SK-N-SH treated with all-trans-retinoic acid at 6 μM for 48 hours (cell line): ENCODE data around the gene COL26A1.

ENCODE experiments used
- ARNTL ChIP-seq: fragments of 450-650 bp; formaldehyde crosslinking; IDR thresholded peaks from 2 replicates; pipeline ENCODE4 v1.5.0; 2020; ENCODE audit warnings: low read depth, mild to moderate bottlenecking, moderate library complexity, borderline replicate concordance
- BACH2 ChIP-seq: fragments of 250-450 bp; sonication (Bioruptor Pico); IDR thresholded peaks from 2 replicates; pipeline ENCODE4 v1.9.0; 2021; ENCODE audit warnings: mild to moderate bottlenecking, borderline replicate concordance
- CREB5 ChIP-seq: fragments of 250-450 bp; sonication (Bioruptor Pico); IDR thresholded peaks from 2 replicates; pipeline ENCODE4 v1.5.1; 2020; ENCODE audit warnings: low read depth, mild to moderate bottlenecking, moderate library complexity
- CSRNP3 ChIP-seq: fragments of 250-450 bp; sonication (Bioruptor Pico); IDR thresholded peaks from 2 replicates; pipeline ENCODE4 v1.5.1; 2021; ENCODE audit warnings: mild to moderate bottlenecking, moderate library complexity
- POU6F1 ChIP-seq: fragments of 250-450 bp; sonication (Bioruptor Pico); IDR thresholded peaks from 2 replicates; pipeline ENCODE4 v1.8.0; 2021; ENCODE audit warnings: low read depth, mild to moderate bottlenecking, moderate library complexity, borderline replicate concordance
- PPARA ChIP-seq: fragments of 250-450 bp; sonication (Bioruptor Pico); IDR thresholded peaks from 2 replicates; pipeline ENCODE4 v1.5.0; 2020; ENCODE audit warnings: mild to moderate bottlenecking, borderline replicate concordance
- RARB ChIP-seq: fragments of 250-450 bp; sonication (Bioruptor Pico); IDR thresholded peaks from 2 replicates; pipeline ENCODE4 v1.8.0; 2021; ENCODE audit warnings: mild to moderate bottlenecking, moderate library complexity
- TCF4 ChIP-seq: fragments of 250-450 bp; sonication (Bioruptor Pico); IDR thresholded peaks from 2 replicates; pipeline ENCODE4 v1.8.0; 2021; ENCODE audit warnings: mild to moderate bottlenecking, moderate library complexity, borderline replicate concordance
- ZC3H10 ChIP-seq: fragments of 250-450 bp; sonication (Bioruptor Pico); IDR thresholded peaks from 2 replicates; pipeline ENCODE4 v1.5.1; 2021; ENCODE audit warnings: mild to moderate bottlenecking, moderate library complexity
- ZFP30 ChIP-seq: fragments of 450-650 bp; formaldehyde crosslinking; IDR thresholded peaks from 2 replicates; pipeline ENCODE4 v1.5.0; 2022; ENCODE audit warnings: mild to moderate bottlenecking, moderate library complexity

- no peak for TF ChIP-seq ZFP30 (CRISPR knock-in tag)
- no peak for TF ChIP-seq POU6F1
- TF ChIP-seq ZC3H10 (CRISPR knock-in tag) = no peak
- no peak for TF ChIP-seq BACH2
- TF ChIP-seq ARNTL = no peak
- no peak for TF ChIP-seq TCF4
- TF ChIP-seq CREB5 (CRISPR knock-in tag) = no peak
- no peak for TF ChIP-seq PPARA (CRISPR knock-in tag)
- TF ChIP-seq RARB (CRISPR knock-in tag) = no peak
- no peak for TF ChIP-seq CSRNP3 (CRISPR knock-in tag)
Observed at GRCh38 chr7:101362334-101363195, at the start of gene COL26A1.
